ENCODE results near the gene TPD52L2.

TPD52L2 gene

DNA sequence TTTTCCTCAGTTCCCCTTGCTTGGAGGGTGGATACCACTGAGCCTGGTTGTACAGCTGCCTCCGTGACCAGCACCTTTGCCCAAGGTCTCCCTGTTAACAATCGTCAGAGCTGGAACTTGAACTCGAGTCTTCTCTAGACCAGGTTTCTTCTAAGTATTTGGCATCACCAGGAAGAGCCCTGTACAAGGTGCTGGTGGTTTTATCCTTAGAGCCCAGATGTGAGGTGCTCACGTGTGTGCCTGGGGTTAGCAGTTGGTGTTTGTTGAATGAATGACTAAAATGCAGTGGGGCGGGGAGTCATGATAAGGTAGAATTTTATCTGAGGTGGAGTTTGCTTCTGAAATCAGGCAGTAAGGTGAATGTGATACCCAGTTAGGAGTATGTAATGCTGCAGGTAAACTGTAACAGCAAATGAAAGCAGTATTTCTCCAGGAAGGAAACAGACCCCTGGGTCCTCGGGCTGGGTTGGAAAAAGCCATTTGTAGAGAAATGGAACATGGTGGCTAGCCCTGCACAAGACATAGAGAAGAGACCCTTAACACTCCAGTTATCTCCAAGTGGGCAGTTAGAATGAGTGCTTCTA, 33.0 kb downstream of the TPD52L2 start:
- no peaks in the 10 kb centered on the region for H3K27me3 ChIP-seq (ENCODE audit: insufficient read depth, poor library complexity, severe bottlenecking)
- peak overlapping the region; percentile 86 for H3K27ac ChIP-seq (replicated peaks)
- no peak for DNase-seq (ENCODE audit: low read depth in 1 of 2, low spot score in 1 of 2)
- TF ChIP-seq SPI1 (IDR thresholded peaks at IDR 0.05; ENCODE audit: borderline replicate concordance, low read depth) (no peak), POLR2AphosphoS5 (IDR thresholded peaks at IDR 0.05; ENCODE audit: low read depth) (no peak), GABPA (IDR thresholded peaks at IDR 0.05; ENCODE audit: low read depth) (no peak)
- TF ChIP-seq, protein P1, sequence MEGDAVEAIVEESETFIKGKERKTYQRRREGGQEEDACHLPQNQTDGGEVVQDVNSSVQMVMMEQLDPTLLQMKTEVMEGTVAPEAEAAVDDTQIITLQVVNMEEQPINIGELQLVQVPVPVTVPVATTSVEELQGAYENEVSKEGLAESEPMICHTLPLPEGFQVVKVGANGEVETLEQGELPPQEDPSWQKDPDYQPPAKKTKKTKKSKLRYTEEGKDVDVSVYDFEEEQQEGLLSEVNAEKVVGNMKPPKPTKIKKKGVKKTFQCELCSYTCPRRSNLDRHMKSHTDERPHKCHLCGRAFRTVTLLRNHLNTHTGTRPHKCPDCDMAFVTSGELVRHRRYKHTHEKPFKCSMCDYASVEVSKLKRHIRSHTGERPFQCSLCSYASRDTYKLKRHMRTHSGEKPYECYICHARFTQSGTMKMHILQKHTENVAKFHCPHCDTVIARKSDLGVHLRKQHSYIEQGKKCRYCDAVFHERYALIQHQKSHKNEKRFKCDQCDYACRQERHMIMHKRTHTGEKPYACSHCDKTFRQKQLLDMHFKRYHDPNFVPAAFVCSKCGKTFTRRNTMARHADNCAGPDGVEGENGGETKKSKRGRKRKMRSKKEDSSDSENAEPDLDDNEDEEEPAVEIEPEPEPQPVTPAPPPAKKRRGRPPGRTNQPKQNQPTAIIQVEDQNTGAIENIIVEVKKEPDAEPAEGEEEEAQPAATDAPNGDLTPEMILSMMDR (IDR thresholded peaks at IDR 0.05; ENCODE audit: insufficient read depth, low read length) = no peak
- TF ChIP-seq, protein P2, sequence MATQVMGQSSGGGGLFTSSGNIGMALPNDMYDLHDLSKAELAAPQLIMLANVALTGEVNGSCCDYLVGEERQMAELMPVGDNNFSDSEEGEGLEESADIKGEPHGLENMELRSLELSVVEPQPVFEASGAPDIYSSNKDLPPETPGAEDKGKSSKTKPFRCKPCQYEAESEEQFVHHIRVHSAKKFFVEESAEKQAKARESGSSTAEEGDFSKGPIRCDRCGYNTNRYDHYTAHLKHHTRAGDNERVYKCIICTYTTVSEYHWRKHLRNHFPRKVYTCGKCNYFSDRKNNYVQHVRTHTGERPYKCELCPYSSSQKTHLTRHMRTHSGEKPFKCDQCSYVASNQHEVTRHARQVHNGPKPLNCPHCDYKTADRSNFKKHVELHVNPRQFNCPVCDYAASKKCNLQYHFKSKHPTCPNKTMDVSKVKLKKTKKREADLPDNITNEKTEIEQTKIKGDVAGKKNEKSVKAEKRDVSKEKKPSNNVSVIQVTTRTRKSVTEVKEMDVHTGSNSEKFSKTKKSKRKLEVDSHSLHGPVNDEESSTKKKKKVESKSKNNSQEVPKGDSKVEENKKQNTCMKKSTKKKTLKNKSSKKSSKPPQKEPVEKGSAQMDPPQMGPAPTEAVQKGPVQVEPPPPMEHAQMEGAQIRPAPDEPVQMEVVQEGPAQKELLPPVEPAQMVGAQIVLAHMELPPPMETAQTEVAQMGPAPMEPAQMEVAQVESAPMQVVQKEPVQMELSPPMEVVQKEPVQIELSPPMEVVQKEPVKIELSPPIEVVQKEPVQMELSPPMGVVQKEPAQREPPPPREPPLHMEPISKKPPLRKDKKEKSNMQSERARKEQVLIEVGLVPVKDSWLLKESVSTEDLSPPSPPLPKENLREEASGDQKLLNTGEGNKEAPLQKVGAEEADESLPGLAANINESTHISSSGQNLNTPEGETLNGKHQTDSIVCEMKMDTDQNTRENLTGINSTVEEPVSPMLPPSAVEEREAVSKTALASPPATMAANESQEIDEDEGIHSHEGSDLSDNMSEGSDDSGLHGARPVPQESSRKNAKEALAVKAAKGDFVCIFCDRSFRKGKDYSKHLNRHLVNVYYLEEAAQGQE (IDR thresholded peaks at IDR 0.05; ENCODE audit: insufficient replicate concordance, low read depth) = no peak
- no peak overlapping the region; the same call in 1 of the 2 replicates for H3K4me3 ChIP-seq (replicated peaks; ENCODE audit: insufficient read depth, low read length)

DNA sequence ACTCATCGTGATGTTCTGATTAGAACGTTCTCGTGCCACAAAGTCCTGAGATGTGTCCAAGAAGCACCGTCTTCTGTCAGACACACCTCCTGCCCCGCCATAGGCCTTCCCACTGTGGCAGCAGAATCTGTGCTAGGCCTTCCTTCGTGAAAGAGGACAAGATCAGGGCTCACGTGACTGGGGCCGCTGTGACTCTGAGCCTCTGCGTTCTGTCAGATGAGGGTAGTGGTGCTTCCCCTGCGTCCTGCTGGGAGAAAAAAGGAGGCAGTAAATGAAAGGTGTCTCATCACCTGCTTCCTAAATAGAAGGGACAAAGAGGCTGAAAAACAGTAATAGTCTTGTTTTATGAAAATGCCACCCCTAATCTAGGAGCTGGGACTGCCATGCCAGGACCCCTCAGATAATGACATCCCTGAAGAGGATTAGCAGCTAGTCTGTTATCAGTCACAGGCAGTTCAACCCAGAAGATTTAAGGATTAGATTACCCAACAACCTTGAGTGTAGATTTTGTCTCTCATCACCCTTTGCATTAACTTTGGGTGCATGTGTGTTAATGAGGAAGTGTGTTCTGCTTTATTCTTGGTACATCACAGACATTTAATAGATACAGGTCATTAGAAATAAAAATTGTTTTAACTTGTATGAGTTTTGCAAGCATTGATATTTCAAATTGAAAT, 34.0 kb downstream of the TPD52L2 start:
- no peak for TF ChIP-seq GABPA (IDR thresholded peaks at IDR 0.05; ENCODE audit: low read depth)
- TF ChIP-seq POLR2AphosphoS5 (IDR thresholded peaks at IDR 0.05; ENCODE audit: low read depth) = peak; percentile 42; the same call in 1 of the 2 replicates
- TF ChIP-seq SPI1 (IDR thresholded peaks at IDR 0.05; ENCODE audit: borderline replicate concordance, low read depth) = peak; percentile 92
- TF ChIP-seq, protein P2 (IDR thresholded peaks at IDR 0.05; ENCODE audit: insufficient replicate concordance, low read depth) = no peak
- DNase-seq (ENCODE audit: low read depth in 1 of 2, low spot score in 1 of 2) = peak; percentile 55 to 81
- Histone ChIP-seq H3K4me3 (replicated peaks; ENCODE audit: insufficient read depth, low read length) (no peak overlapping the region), H3K27ac (replicated peaks) (peak overlapping the region; percentile 86), H3K27me3 (ENCODE audit: insufficient read depth, poor library complexity, severe bottlenecking) (no peaks in the 10 kb centered on the region)

DNA sequence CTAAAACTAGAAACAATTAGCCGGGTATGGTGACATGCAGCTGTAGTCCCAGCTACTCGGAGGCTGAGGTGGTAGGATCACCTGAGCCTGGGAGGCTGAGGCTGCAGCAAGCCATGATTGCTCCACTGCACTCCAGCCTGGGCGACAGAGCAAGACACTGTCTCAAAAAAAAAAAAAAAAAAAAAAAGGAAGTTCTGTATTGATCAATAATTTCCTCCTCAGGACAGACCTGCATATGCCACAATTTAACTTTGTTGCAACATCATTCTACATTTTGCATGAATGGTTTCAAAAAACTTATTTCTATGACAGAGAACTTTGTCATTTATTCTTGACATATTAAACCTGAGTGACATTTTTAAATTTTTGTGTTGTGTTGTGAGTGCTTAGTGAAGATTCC, 35.3 kb downstream of the TPD52L2 start:
- Histone ChIP-seq H3K4me3 (replicated peaks; ENCODE audit: insufficient read depth, low read length) (no peak overlapping the region; the same call in 1 of the 2 replicates), H3K27me3 (ENCODE audit: insufficient read depth, poor library complexity, severe bottlenecking) (no peaks in the 10 kb centered on the region), H3K27ac (replicated peaks) (peak overlapping the region; percentile 88)
- peak; percentile 84 to 89 for DNase-seq (ENCODE audit: low read depth in 1 of 2, low spot score in 1 of 2)
- TF ChIP-seq, protein P1 (IDR thresholded peaks at IDR 0.05; ENCODE audit: insufficient read depth, low read length) = no peak
- TF ChIP-seq SPI1 (IDR thresholded peaks at IDR 0.05; ENCODE audit: borderline replicate concordance, low read depth) (peak; percentile 36; the same call in 1 of the 2 replicates), POLR2AphosphoS5 (IDR thresholded peaks at IDR 0.05; ENCODE audit: low read depth) (no peak; the same call in 1 of the 2 replicates)

DNA sequence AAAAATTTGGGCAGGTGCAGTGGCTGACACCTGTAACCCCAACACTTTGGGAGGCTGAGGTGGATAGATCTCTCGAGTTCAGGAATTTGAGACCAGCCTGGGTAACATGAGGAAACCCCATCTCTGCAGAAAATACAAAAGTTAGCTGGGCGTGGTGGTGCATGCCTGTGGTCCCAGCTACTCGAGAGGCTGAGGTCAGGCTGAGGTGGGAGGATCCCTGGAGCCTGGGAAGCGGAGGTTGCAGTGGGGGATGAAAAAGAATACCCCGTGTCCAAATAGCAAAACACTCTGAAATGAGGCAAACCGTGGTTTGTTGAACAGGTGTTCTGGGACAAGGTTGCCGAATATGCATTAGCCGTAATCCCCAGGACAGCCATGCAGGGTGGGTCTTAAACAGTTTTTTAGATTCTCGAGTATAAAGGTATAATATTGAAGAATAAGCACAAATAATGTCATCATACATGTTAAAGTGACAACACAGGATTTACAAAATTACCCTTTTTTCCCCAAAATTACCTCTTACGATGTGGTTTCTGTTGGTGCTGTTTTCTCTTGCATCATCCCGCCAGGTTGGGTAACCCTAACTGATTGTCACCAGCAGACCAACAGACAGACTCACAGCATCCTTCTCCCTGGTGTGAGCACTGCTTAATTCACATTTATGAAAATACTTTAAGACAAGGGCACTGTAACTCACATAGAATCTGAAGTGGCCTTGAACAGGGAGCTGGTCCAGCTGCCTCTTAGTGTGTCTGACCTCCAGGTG, 38.9 kb downstream of the TPD52L2 start:
- peak overlapping the region; percentile 88 for H3K27ac ChIP-seq (replicated peaks)
- H3K27me3 ChIP-seq (ENCODE audit: insufficient read depth, poor library complexity, severe bottlenecking) = no peaks in the 10 kb centered on the region
- peak; percentile 93 to 96 for DNase-seq (ENCODE audit: low read depth in 1 of 2, low spot score in 1 of 2)
- TF ChIP-seq, protein P2 (IDR thresholded peaks at IDR 0.05; ENCODE audit: insufficient replicate concordance, low read depth) = no peak
- peak; percentile 69; the same call in 1 of the 2 replicates for TF ChIP-seq POLR2AphosphoS5 (IDR thresholded peaks at IDR 0.05; ENCODE audit: low read depth)
- no peak overlapping the region for H3K4me3 ChIP-seq (replicated peaks; ENCODE audit: insufficient read depth, low read length)

All from HL-60 (cell line).